H1 (cell line): ENCODE data around the gene IFNAR2. TPM values are rescaled to one million over a fixed set of nuclear protein-coding genes. Genes with fewer than 3 reads are reported as not detected.

Experiments used
- CTCF ChIA-PET: fragments of 300-600 bp; sonication (Branson Sonifier 250); formaldehyde crosslinking; loops from one replicate; lab custom pipeline; 2021; ENCODE audit not compliant: partially characterized antibody; lab: Charles Lee
- POLR2A ChIA-PET: fragments of 300-600 bp; sonication (Branson Sonifier 250); formaldehyde crosslinking; loops from one replicate; lab custom pipeline; 2021; ENCODE audit warnings: inconsistent platforms; ENCODE audit not compliant: partially characterized antibody; lab: Charles Lee
- DNase-seq, 2 experiments: peaks; one replicate each; pipeline versions ENCODE4 v3.0.0 to v3.0.0-alpha.2; 2010 to 2022; ENCODE audit warnings: low spot score in 2 of 2, low read depth in 1 of 2, mixed read lengths in 1 of 2
- FAIRE-seq: peaks from 2 replicates; lab custom pipeline; 2011; peaks lifted over from hg19 to GRCh38; lab: Jason Lieb, UNC
- H2AFZ ChIP-seq: 2 replicates; pipeline ENCODE4 v1.8.1; 2012; ENCODE audit warnings: low read length, inconsistent platforms
- H2AK5ac ChIP-seq: 2 replicates; pipeline ENCODE4 v1.6.1; 2013; ENCODE audit warnings: low read depth, low read length
- H2BK120ac ChIP-seq: replicated peaks from 2 replicates; pipeline ENCODE3; 2013; ENCODE audit warnings: low read depth, low read length, inconsistent platforms
- H2BK12ac ChIP-seq: 2 replicates; pipeline ENCODE4 v1.6.1; 2013; ENCODE audit warnings: low read depth, low read length
- H2BK15ac ChIP-seq: 2 replicates; pipeline ENCODE4 v1.6.1; 2013; ENCODE audit warnings: low read length
- H2BK20ac ChIP-seq: 2 replicates; pipeline ENCODE4 v1.6.1; 2013; ENCODE audit warnings: low read length
- H2BK5ac ChIP-seq: 2 replicates; pipeline ENCODE4 v1.6.1; 2013; ENCODE audit warnings: low read depth, low read length
- H3K14ac ChIP-seq: 2 replicates; pipeline ENCODE4 v1.6.1; 2013; ENCODE audit warnings: inconsistent platforms; ENCODE audit not compliant: insufficient read length
- H3K18ac ChIP-seq: 2 replicates; pipeline ENCODE4 v1.6.1; 2013; ENCODE audit warnings: low read length; ENCODE audit errors: extremely low read depth
- H3K23ac ChIP-seq: 2 replicates; pipeline ENCODE4 v1.6.1; 2013; ENCODE audit warnings: inconsistent platforms; ENCODE audit not compliant: insufficient read length
- H3K23me2 ChIP-seq: 2 replicates; pipeline ENCODE4 v1.6.1; 2013; ENCODE audit warnings: low read depth, low read length
- H3K27ac ChIP-seq: 2 replicates; pipeline ENCODE4 v1.6.1; 2011; ENCODE audit warnings: low read depth, low read length, inconsistent platforms
- H3K27me3 ChIP-seq, 4 experiments: replicated peaks in 1 of 4; 1 replicate in 1 of 4; 2 replicates in 3 of 4; pipeline versions ENCODE4 v1.6.1 to v1.8.1; 2011 to 2013; ENCODE audit warnings: low read length in 3 of 4, mild to moderate bottlenecking in 3 of 4, inconsistent platforms in 2 of 4, mixed read lengths in 2 of 4, moderate library complexity in 1 of 4; ENCODE audit not compliant: control insufficient read depth in 3 of 4, insufficient read depth in 3 of 4; ENCODE audit errors: extremely low read depth in 1 of 4
- H3K36me3 ChIP-seq, 4 experiments: 2 replicates each; pipeline versions ENCODE4 v1.6.1 to v1.8.1; 2011 to 2013; ENCODE audit warnings: mild to moderate bottlenecking in 4 of 4, low read length in 3 of 4, moderate library complexity in 2 of 4, control low read depth in 1 of 4, inconsistent platforms in 1 of 4; ENCODE audit not compliant: insufficient read depth in 4 of 4, control insufficient read depth in 2 of 4
- H3K4ac ChIP-seq: replicated peaks from 2 replicates; pipeline ENCODE3; 2013; ENCODE audit warnings: low read length, low read depth, mixed read lengths, inconsistent platforms; ENCODE audit not compliant: insufficient read length
- H3K4me1 ChIP-seq, 4 experiments: replicated peaks in 1 of 4; 1 replicate in 1 of 4; 2 replicates in 3 of 4; pipeline versions ENCODE4 v1.6.1 to v1.8.1; 2011 to 2013; ENCODE audit warnings: low read length in 3 of 4, inconsistent platforms in 2 of 4, mixed read lengths in 1 of 4; ENCODE audit not compliant: insufficient read depth in 4 of 4, control insufficient read depth in 3 of 4
- H3K4me2 ChIP-seq, 2 experiments: 2 replicates each; pipeline versions ENCODE4 v1.6.1 to v1.8.1; 2011 to 2013; ENCODE audit warnings: low read depth in 2 of 2, low read length in 2 of 2, control low read depth in 1 of 2, inconsistent platforms in 1 of 2, mild to moderate bottlenecking in 1 of 2; ENCODE audit not compliant: insufficient read depth in 1 of 2
- H3K4me3 ChIP-seq, 4 experiments: fragments of 200-600, 300-600 bp in 1 of 4; sonication (generic), shearing (Covaris generic), sonication (Bioruptor Twin) in 1 of 4; 2 replicates each; pipeline versions ENCODE4 v1.5.1 to v1.8.1; 2011 to 2016; ENCODE audit warnings: low read length in 4 of 4, low read depth in 3 of 4, control low read depth in 2 of 4, inconsistent platforms in 2 of 4, mild to moderate bottlenecking in 2 of 4, mixed read lengths in 1 of 4, moderate library complexity in 1 of 4; ENCODE audit not compliant: insufficient read depth in 2 of 4; ENCODE audit errors: extremely low read depth in 1 of 4
- H3K56ac ChIP-seq: replicated peaks from 2 replicates; pipeline ENCODE3; 2013; ENCODE audit warnings: low read depth, mild to moderate bottlenecking, mixed read lengths, low read length, inconsistent platforms; ENCODE audit not compliant: insufficient read length
- H3K79me1 ChIP-seq: 2 replicates; pipeline ENCODE4 v1.6.1; 2013; ENCODE audit warnings: low read depth, low read length, control low read depth
- H3K79me2 ChIP-seq, 2 experiments: 2 replicates each; pipeline versions ENCODE4 v1.6.1 to v1.8.1; 2012 to 2013; ENCODE audit warnings: low read length in 2 of 2, mild to moderate bottlenecking in 2 of 2, inconsistent platforms in 1 of 2; ENCODE audit not compliant: insufficient read depth in 2 of 2, control insufficient read depth in 1 of 2
- H3K9ac ChIP-seq, 4 experiments: replicated peaks in 1 of 4; 1 replicate in 1 of 4; 2 replicates in 3 of 4; pipeline versions ENCODE4 v1.6.1 to v1.8.1; 2011 to 2013; ENCODE audit warnings: low read depth in 3 of 4, low read length in 3 of 4, control low read depth in 2 of 4, mild to moderate bottlenecking in 2 of 4, moderate library complexity in 2 of 4, inconsistent platforms in 1 of 4; ENCODE audit errors: extremely low read depth in 1 of 4
- H3K9me3 ChIP-seq, 2 experiments: 2 replicates each; pipeline versions ENCODE4 v1.6.1 to v1.8.1; 2012 to 2013; ENCODE audit warnings: mild to moderate bottlenecking in 2 of 2, moderate library complexity in 2 of 2, control low read depth in 1 of 2, inconsistent platforms in 1 of 2, low read depth in 1 of 2, low read length in 1 of 2, mixed read lengths in 1 of 2; ENCODE audit not compliant: insufficient read depth in 2 of 2
- H4K20me1 ChIP-seq, 2 experiments: replicated peaks in 1 of 2; 2 replicates each; pipeline versions ENCODE3 to v1.8.1; 2011 to 2013; ENCODE audit warnings: inconsistent platforms in 2 of 2, low read length in 2 of 2, mild to moderate bottlenecking in 1 of 2; ENCODE audit not compliant: insufficient read depth in 2 of 2, control insufficient read depth in 1 of 2
- H4K5ac ChIP-seq: 2 replicates; pipeline ENCODE4 v1.6.1; 2013; ENCODE audit warnings: low read length, low read depth, mixed read lengths, inconsistent platforms; ENCODE audit not compliant: insufficient read length
- H4K8ac ChIP-seq: 2 replicates; pipeline ENCODE4 v1.8.0; 2013; ENCODE audit warnings: mild to moderate bottlenecking, moderate library complexity, low read length, inconsistent platforms; ENCODE audit not compliant: insufficient read depth; ENCODE audit errors: extremely low read depth
- H4K91ac ChIP-seq: replicated peaks from 2 replicates; pipeline ENCODE3; 2013; ENCODE audit warnings: low read length, mixed read lengths, inconsistent platforms; ENCODE audit not compliant: insufficient read length
- ATF3 ChIP-seq: IDR thresholded peaks from 2 replicates; pipeline ENCODE4 v1.6.1; 2011; ENCODE audit warnings: low read depth, mild to moderate bottlenecking, low read length; ENCODE audit not compliant: insufficient read depth
- CTBP2 ChIP-seq: IDR thresholded peaks from 2 replicates; pipeline ENCODE4 v1.7.0; 2011; ENCODE audit warnings: borderline replicate concordance, mild to moderate bottlenecking, moderate library complexity, mixed read lengths, low read length; ENCODE audit not compliant: insufficient read depth, insufficient read length
- CTCF ChIP-seq, 3 experiments: IDR thresholded peaks; 1 replicate in 2 of 3; 2 replicates in 1 of 3; pipeline versions ENCODE4 v1.5.1 to v1.6.1; 2011; ENCODE audit warnings: low read length in 3 of 3, mild to moderate bottlenecking in 3 of 3, inconsistent platforms in 2 of 3, low read depth in 1 of 3, moderate library complexity in 1 of 3; ENCODE audit not compliant: insufficient read depth in 1 of 3; ENCODE audit errors: control extremely low read depth in 1 of 3
- EP300 ChIP-seq, 2 experiments: IDR thresholded peaks; 1 replicate in 1 of 2; 2 replicates in 1 of 2; pipeline ENCODE4 v1.6.1; 2011 to 2012; ENCODE audit warnings: low read depth in 2 of 2, low read length in 2 of 2, mild to moderate bottlenecking in 2 of 2, borderline replicate concordance in 1 of 2, inconsistent platforms in 1 of 2, moderate library complexity in 1 of 2
- PHF8 ChIP-seq: fragments of 200-600 bp; sonication (generic); conservative IDR thresholded peaks from 2 replicates; pipeline ENCODE4 v1.7.1; 2012; ENCODE audit warnings: low read depth, mild to moderate bottlenecking, inconsistent platforms, low read length, moderate library complexity
- SP2 ChIP-seq: IDR thresholded peaks from 2 replicates; pipeline ENCODE4 v1.6.1; 2012; ENCODE audit warnings: mild to moderate bottlenecking, low read length, inconsistent platforms
- TAF7 ChIP-seq: optimal IDR thresholded peaks from 2 replicates; pipeline ENCODE3; 2011; ENCODE audit warnings: low read depth, mild to moderate bottlenecking, inconsistent platforms, low read length, moderate library complexity, borderline replicate concordance
- TCF12 ChIP-seq: IDR thresholded peaks from 2 replicates; pipeline ENCODE4 v1.6.1; 2011; ENCODE audit warnings: low read depth, mild to moderate bottlenecking, low read length
- USF2 ChIP-seq: IDR thresholded peaks from 2 replicates; pipeline ENCODE4 v1.6.1; 2011; ENCODE audit warnings: low read length, improper control_type of control experiment
- WGBS, 2 experiments: shearing (Covaris generic) in 1 of 2; methylation state at CpG; one replicate each; pipeline versions ENCODE4 v1.1.6 to v1.1.7; 2013 to 2015; ENCODE audit warnings: low lambda C conversion rate in 2 of 2, mixed read lengths in 2 of 2, inconsistent platforms in 1 of 2, low coverage in 1 of 2, missing lambda C conversion rate in 1 of 2; ENCODE audit not compliant: insufficient replicate concordance in 2 of 2, insufficient coverage in 1 of 2, insufficient read length in 1 of 2; ENCODE audit errors: extremely low coverage in 1 of 2, missing lambda C conversion rate in 1 of 2; 5-methylcytosine and 5-hydroxymethylcytosine counted together
- polyA plus RNA-seq, 7 experiments: library from polyadenylated mRNA; depleted of rRNA in 3 of 7; stranded (reverse) in 5 of 7; unstranded in 2 of 7; fragments of >200 nt in 5 of 7; fragments of 200-250 nt in 2 of 7; gene quantifications; 1 replicate in 5 of 7; 2 replicates in 1 of 7; 4 replicates in 1 of 7; pipeline versions ENCODE4 v1.2.1 to v1.2.3, GENCODE V29; 2011 to 2013; ENCODE audit warnings: missing spikeins in 2 of 7, mixed read lengths in 2 of 7
- total RNA-seq: library from RNA; stranded (reverse); fragmentation: NEBNext Ultra II Directional; extraction: Animal tissue kit (Norgen Biotek cat#: 25700); gene quantifications from 2 replicates; pipeline ENCODE4 v1.2.1, GENCODE V29; 2021

IFNAR2 gene
- total and polyA plus RNA-seq, 2 of the 8 experiments (the other 6 are each of a cell fraction or from before 2014, with no cell fraction given), result 12.2 to 16.1 TPM

- no peak overlapping the region for H2BK12ac ChIP-seq
- no peak for DNase-seq
- no peaks in the 10 kb centered on the region for H3K79me2 ChIP-seq
- CTCF ChIA-PET, result interaction anchor here (1.4 kb wide), 1 partner anchor 234 kb away, joined by 3 read pairs; no protein-coding TSS in a partner anchor
- H2BK5ac ChIP-seq, result no peak overlapping the region
- H2BK20ac ChIP-seq, result no peak overlapping the region
- no peak overlapping the region for H2BK15ac ChIP-seq
- H3K9ac ChIP-seq, result no peak overlapping the region
- no peak overlapping the region for H3K18ac ChIP-seq
- peaks cover 0 to 2% (median 0%) of the 10 kb centered on the region in 4 experiments; a peak in 1 of 7 replicates for H3K4me1 ChIP-seq
- no peaks in the 10 kb centered on the region for H3K23me2 ChIP-seq
- no peak overlapping the region for H3K14ac ChIP-seq
- H3K27me3 ChIP-seq, result no peaks in the 10 kb centered on the region; a peak in 1 of 7 replicates
- no peak overlapping the region for H2AFZ ChIP-seq
- H4K8ac ChIP-seq, result no peak overlapping the region
- no peak overlapping the region for H3K4ac ChIP-seq
- H4K91ac ChIP-seq, result no peak overlapping the region
- H2AK5ac ChIP-seq, result no peak overlapping the region
- no peaks in the 10 kb centered on the region for H4K20me1 ChIP-seq
- no peak overlapping the region for H4K5ac ChIP-seq
- H3K23ac ChIP-seq, result no peak overlapping the region
- no peak for FAIRE-seq
- no peak overlapping the region for H3K56ac ChIP-seq
- H3K27ac ChIP-seq, result no peak overlapping the region
- no peak overlapping the region for H2BK120ac ChIP-seq
- 93% methylated on average over 6 of the region's 7 CpGs; no CpG with 5 or more reads in 1 of the 2 experiments for WGBS, 2 experiments
- no peak overlapping the region for H3K4me3 ChIP-seq
- POLR2A ChIA-PET, result no interaction called here
- H3K79me1 ChIP-seq, result no peaks in the 10 kb centered on the region
- H3K9me3 ChIP-seq, result peaks cover 0 to 6% of the 10 kb centered on the region in 2 experiments; a peak in 2 of 4 replicates
- H3K36me3 ChIP-seq, result no peaks in the 10 kb centered on the region
- H3K4me2 ChIP-seq, result no peak overlapping the region
- no peak for TF ChIP-seq PHF8
- no peak for TF ChIP-seq ATF3
- no peak for TF ChIP-seq USF2
- TF ChIP-seq CTBP2, result no peak
- TF ChIP-seq EP300 (IDR thresholded peaks at IDR 0.05; ENCODE audit: borderline replicate concordance in 1 of 2, low read depth in 2 of 2, low read length in 2 of 2), result no peak
- TF ChIP-seq CTCF (IDR thresholded peaks at IDR 0.05; ENCODE audit: control extremely low read depth in 1 of 3, insufficient read depth in 1 of 3, low read depth in 1 of 3, low read length in 3 of 3), result no peak
- no peak for TF ChIP-seq TCF12
- no peak for TF ChIP-seq SP2
- TF ChIP-seq TAF7, result no peak
Measured at GRCh38 chr21:33211305-33211704, 18.4 kb upstream of the IFNAR2 start.
